HepG2 (cell line): ENCODE data around the gene PDLIM5. TPM values are rescaled to one million over a fixed set of nuclear protein-coding genes. Genes with fewer than 3 reads are reported as not detected.

ENCODE experiments used
- ATF4 ChIP-seq, 2 experiments: fragments of 450-650 bp in 1 of 2; sonication (generic) in 1 of 2; formaldehyde crosslinking; IDR thresholded peaks; 2 replicates each; pipeline versions ENCODE4 v1.5.0 to v1.8.0; 2020 to 2022; ENCODE audit warnings: mild to moderate bottlenecking in 1 of 2, missing genetic modification reagents in 1 of 2
- CSRNP1 ChIP-seq: sonication (generic); formaldehyde crosslinking; IDR thresholded peaks from 2 replicates; pipeline ENCODE4 v1.8.1; 2023; ENCODE audit warnings: mild to moderate bottlenecking, missing genetic modification reagents
- FOXJ3 ChIP-seq: sonication (generic); formaldehyde crosslinking; IDR thresholded peaks from 2 replicates; pipeline ENCODE4 v1.4.0; 2020; ENCODE audit warnings: missing genetic modification reagents, mild to moderate bottlenecking, borderline replicate concordance
- HNF4G ChIP-seq, 2 experiments: sonication (generic) in 1 of 2; formaldehyde crosslinking in 1 of 2; IDR thresholded peaks; 2 replicates each; pipeline versions ENCODE4 v1.4.0 to v1.6.1; 2011 to 2020; ENCODE audit warnings: borderline replicate concordance in 2 of 2, low read depth in 2 of 2, mild to moderate bottlenecking in 2 of 2, low read length in 1 of 2, missing genetic modification reagents in 1 of 2, moderate library complexity in 1 of 2
- KAT8 ChIP-seq: IDR thresholded peaks from 2 replicates; pipeline ENCODE4 v1.6.1; 2016; ENCODE audit warnings: missing genetic modification reagents, missing compliant biosample characterization
- KLF16 ChIP-seq, 2 experiments: sonication (generic) in 1 of 2; formaldehyde crosslinking in 1 of 2; IDR thresholded peaks; 2 replicates each; pipeline versions ENCODE4 v1.6.1 to v1.8.0; 2016 to 2023; ENCODE audit warnings: missing genetic modification reagents in 2 of 2, missing compliant biosample characterization in 1 of 2
- NCOR1 ChIP-seq: fragments of 200-600 bp; sonication (generic); IDR thresholded peaks from 2 replicates; pipeline ENCODE4 v1.7.0; 2017; ENCODE audit warnings: antibody characterized with exemption, low read length, borderline replicate concordance
- PHF21A ChIP-seq: sonication (generic); formaldehyde crosslinking; IDR thresholded peaks from 2 replicates; pipeline ENCODE4 v1.5.0; 2020; ENCODE audit warnings: mild to moderate bottlenecking, missing genetic modification reagents
- PPARG ChIP-seq: conservative IDR thresholded peaks from 2 replicates; pipeline ENCODE4 v1.6.1; 2016; ENCODE audit warnings: missing biosample characterization, missing genetic modification reagents
- THAP11 ChIP-seq: IDR thresholded peaks from 2 replicates; pipeline ENCODE4 v1.6.1; 2016; ENCODE audit warnings: missing biosample characterization, missing genetic modification reagents
- UBTF ChIP-seq: sonication (generic); formaldehyde crosslinking; IDR thresholded peaks from 2 replicates; pipeline ENCODE4 v1.4.0; 2020; ENCODE audit warnings: mild to moderate bottlenecking, missing genetic modification reagents
- ZNF17 ChIP-seq: sonication (generic); formaldehyde crosslinking; IDR thresholded peaks from 2 replicates; pipeline ENCODE4 v1.5.0; 2020; ENCODE audit warnings: mild to moderate bottlenecking, missing genetic modification reagents
- ZNF30 ChIP-seq: sonication (generic); formaldehyde crosslinking; IDR thresholded peaks from 2 replicates; pipeline ENCODE4 v1.5.0; 2020; ENCODE audit warnings: mild to moderate bottlenecking, missing genetic modification reagents
- ZNF577 ChIP-seq: sonication (generic); formaldehyde crosslinking; IDR thresholded peaks from 2 replicates; pipeline ENCODE4 v1.4.0; 2020; ENCODE audit warnings: mild to moderate bottlenecking, low read depth, missing genetic modification reagents, borderline replicate concordance
- ZNF598 ChIP-seq: sonication (generic); formaldehyde crosslinking; IDR thresholded peaks from 2 replicates; pipeline ENCODE4 v1.5.1; 2020; ENCODE audit warnings: mild to moderate bottlenecking, missing genetic modification reagents, borderline replicate concordance
- ZNF615 ChIP-seq: sonication (generic); formaldehyde crosslinking; IDR thresholded peaks from 2 replicates; pipeline ENCODE4 v1.5.0; 2020; ENCODE audit warnings: mild to moderate bottlenecking, missing genetic modification reagents, borderline replicate concordance
- polyA plus RNA-seq, 8 experiments: library from polyadenylated mRNA; depleted of rRNA in 3 of 8; stranded (reverse) in 7 of 8; unstranded in 1 of 8; fragments of >200 nt; fragmentation: Illumina TruSeq in 4 of 8; extraction: Trizol in 4 of 8; gene quantifications; 2 replicates each; pipeline versions ENCODE4 v1.2.1 to v1.2.3, GENCODE V29; 2011 to 2016; ENCODE audit warnings: low read depth in 4 of 8, missing spikeins in 1 of 8, mixed read lengths in 1 of 8; ENCODE audit not compliant: insufficient read depth in 1 of 8
- total RNA-seq, 5 experiments: library from RNA; depleted of rRNA; stranded (reverse); fragments of >200 nt; fragmentation: Illumina TruSeq; extraction: Trizol; gene quantifications; 2 replicates each; pipeline ENCODE4 v1.2.3, GENCODE V29; 2016; ENCODE audit warnings: low read depth in 1 of 5
- TF ChIP-seq, protein P1 (sequence below): sonication (generic); formaldehyde crosslinking; IDR thresholded peaks from 2 replicates; pipeline ENCODE4 v1.4.0; 2020; ENCODE audit warnings: missing genetic modification reagents

The PDLIM5 gene
- total and polyA plus RNA-seq, 2 of the 13 experiments (the other 11 are each of a cell fraction or from before 2014, with no cell fraction given), result 52.8 to 119 TPM

- TF ChIP-seq HNF4G (IDR thresholded peaks at IDR 0.05; ENCODE audit: borderline replicate concordance, low read depth, low read length) (peak; percentile 39; the same call in 1 of the 2 replicates), HNF4G (CRISPR knock-in tag; IDR thresholded peaks at IDR 0.05; ENCODE audit: borderline replicate concordance, low read depth) (no peak), NCOR1 (peak; percentile 75), ZNF598 (CRISPR knock-in tag) (no peak), ZNF577 (CRISPR knock-in tag) (no peak), FOXJ3 (CRISPR knock-in tag) (0 out of 2 replicates have a peak, but pooled peaks have one; percentile 27), PPARG (CRISPR knock-in tag) (0 out of 2 replicates have a peak, but pooled peaks have one; percentile 27), ZNF615 (no peak), THAP11 (CRISPR knock-in tag) (peak; percentile 28; the same call in 1 of the 2 replicates), UBTF (CRISPR knock-in tag) (no peak), ZNF30 (no peak), ZNF17 (CRISPR knock-in tag) (no peak), ATF4 (CRISPR knock-in tag; IDR thresholded peaks at IDR 0.05) (0 out of 4 replicates have a peak, but pooled peaks of 1 of the 2 experiments have one; percentile 39), KLF16 (CRISPR knock-in tag; IDR thresholded peaks at IDR 0.05) (peak in 1 of 2 experiments; percentile 42; a peak in 1 of 4 replicates), CSRNP1 (CRISPR knock-in tag) (no peak), PHF21A (CRISPR knock-in tag) (no peak), KAT8 (peak; percentile 40; the same call in 1 of the 2 replicates)
- TF ChIP-seq, protein P1, sequence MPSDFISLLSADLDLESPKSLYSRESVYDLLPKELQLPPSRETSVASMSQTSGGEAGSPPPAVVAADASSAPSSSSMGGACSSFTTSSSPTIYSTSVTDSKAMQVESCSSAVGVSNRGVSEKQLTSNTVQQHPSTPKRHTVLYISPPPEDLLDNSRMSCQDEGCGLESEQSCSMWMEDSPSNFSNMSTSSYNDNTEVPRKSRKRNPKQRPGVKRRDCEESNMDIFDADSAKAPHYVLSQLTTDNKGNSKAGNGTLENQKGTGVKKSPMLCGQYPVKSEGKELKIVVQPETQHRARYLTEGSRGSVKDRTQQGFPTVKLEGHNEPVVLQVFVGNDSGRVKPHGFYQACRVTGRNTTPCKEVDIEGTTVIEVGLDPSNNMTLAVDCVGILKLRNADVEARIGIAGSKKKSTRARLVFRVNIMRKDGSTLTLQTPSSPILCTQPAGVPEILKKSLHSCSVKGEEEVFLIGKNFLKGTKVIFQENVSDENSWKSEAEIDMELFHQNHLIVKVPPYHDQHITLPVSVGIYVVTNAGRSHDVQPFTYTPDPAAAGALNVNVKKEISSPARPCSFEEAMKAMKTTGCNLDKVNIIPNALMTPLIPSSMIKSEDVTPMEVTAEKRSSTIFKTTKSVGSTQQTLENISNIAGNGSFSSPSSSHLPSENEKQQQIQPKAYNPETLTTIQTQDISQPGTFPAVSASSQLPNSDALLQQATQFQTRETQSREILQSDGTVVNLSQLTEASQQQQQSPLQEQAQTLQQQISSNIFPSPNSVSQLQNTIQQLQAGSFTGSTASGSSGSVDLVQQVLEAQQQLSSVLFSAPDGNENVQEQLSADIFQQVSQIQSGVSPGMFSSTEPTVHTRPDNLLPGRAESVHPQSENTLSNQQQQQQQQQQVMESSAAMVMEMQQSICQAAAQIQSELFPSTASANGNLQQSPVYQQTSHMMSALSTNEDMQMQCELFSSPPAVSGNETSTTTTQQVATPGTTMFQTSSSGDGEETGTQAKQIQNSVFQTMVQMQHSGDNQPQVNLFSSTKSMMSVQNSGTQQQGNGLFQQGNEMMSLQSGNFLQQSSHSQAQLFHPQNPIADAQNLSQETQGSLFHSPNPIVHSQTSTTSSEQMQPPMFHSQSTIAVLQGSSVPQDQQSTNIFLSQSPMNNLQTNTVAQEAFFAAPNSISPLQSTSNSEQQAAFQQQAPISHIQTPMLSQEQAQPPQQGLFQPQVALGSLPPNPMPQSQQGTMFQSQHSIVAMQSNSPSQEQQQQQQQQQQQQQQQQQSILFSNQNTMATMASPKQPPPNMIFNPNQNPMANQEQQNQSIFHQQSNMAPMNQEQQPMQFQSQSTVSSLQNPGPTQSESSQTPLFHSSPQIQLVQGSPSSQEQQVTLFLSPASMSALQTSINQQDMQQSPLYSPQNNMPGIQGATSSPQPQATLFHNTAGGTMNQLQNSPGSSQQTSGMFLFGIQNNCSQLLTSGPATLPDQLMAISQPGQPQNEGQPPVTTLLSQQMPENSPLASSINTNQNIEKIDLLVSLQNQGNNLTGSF (CRISPR knock-in tag), result no peak
Observed at GRCh38 chr4:94455081-94455480, 3.3 kb downstream of the PDLIM5 start (continued).
